Subcutaneous abdominal adipose tissue (tissue), 5 donors: ENCODE measurements around the gene PFDN1.

ENCODE experiments used
- H3K27ac ChIP-seq: one replicate; pipeline ENCODE4 v1.7.0; 2013; ENCODE audit warnings: low read depth, mild to moderate bottlenecking, inconsistent platforms, low read length, moderate library complexity
- H3K27me3 ChIP-seq, 5 donors: one replicate each; pipeline ENCODE4 v1.7.0; 2013; ENCODE audit warnings: low read length in 5 of 5, inconsistent platforms in 1 of 5; ENCODE audit not compliant: control insufficient read depth in 5 of 5, insufficient read depth in 4 of 5
- H3K36me3 ChIP-seq, 5 donors: one replicate each; pipeline ENCODE4 v1.7.0; 2013; ENCODE audit warnings: low read length in 5 of 5; ENCODE audit not compliant: control insufficient read depth in 5 of 5, insufficient read depth in 5 of 5
- H3K4me1 ChIP-seq, 5 donors: one replicate each; pipeline ENCODE4 v1.7.0; 2013; ENCODE audit warnings: low read length in 5 of 5, mild to moderate bottlenecking in 3 of 5, moderate library complexity in 1 of 5; ENCODE audit not compliant: control insufficient read depth in 5 of 5, insufficient read depth in 5 of 5
- H3K4me3 ChIP-seq, 5 donors: one replicate each; pipeline ENCODE4 v1.7.0; 2013; ENCODE audit warnings: low read length in 5 of 5, low read depth in 1 of 5
- H3K9ac ChIP-seq, 5 donors: one replicate each; pipeline ENCODE4 v1.7.0; 2013; ENCODE audit warnings: low read length in 5 of 5, mild to moderate bottlenecking in 4 of 5, moderate library complexity in 3 of 5
- H3K9me3 ChIP-seq, 5 donors: one replicate each; pipeline ENCODE4 v1.7.0; 2013; ENCODE audit warnings: low read length in 5 of 5; ENCODE audit not compliant: control insufficient read depth in 5 of 5
- donor health status: healthy.
- donor health status: healthy.
- donor health status: healthy.
- donor health status: healthy.
- donor health status: healthy.

Gene PFDN1

GRCh38 chr5:140287801-140288521 is 14.9 kb downstream of the PFDN1 start:
- no peak overlapping the region for H3K9ac ChIP-seq
- peaks cover 0 to 30% (median 7%) of the 10 kb centered on the region in 5 donors for H3K4me1 ChIP-seq
- no peak overlapping the region for H3K4me3 ChIP-seq
- H3K9me3 ChIP-seq: no peaks in the 10 kb centered on the region
- H3K36me3 ChIP-seq: peaks cover 0 to 2% (median 0%) of the 10 kb centered on the region in 5 donors
- H3K27ac ChIP-seq: no peak overlapping the region
- H3K27me3 ChIP-seq: no peaks in the 10 kb centered on the region

- no peak overlapping the region for H3K9ac ChIP-seq
- no peak overlapping the region for H3K4me3 ChIP-seq
- H3K27ac ChIP-seq: no peak overlapping the region
- peaks cover 0 to 2% (median 0%) of the 10 kb centered on the region in 5 donors for H3K36me3 ChIP-seq
- H3K4me1 ChIP-seq: peaks cover 0 to 22% (median 3%) of the 10 kb centered on the region in 5 donors
- no peaks in the 10 kb centered on the region for H3K27me3 ChIP-seq
- H3K9me3 ChIP-seq: no peaks in the 10 kb centered on the region
Observed at GRCh38 chr5:140286424-140286823, 16.5 kb downstream of the PFDN1 start.

GRCh38 chr5:140284013-140284412 is 18.9 kb downstream of the PFDN1 start:
- Histone ChIP-seq H3K36me3 (no peaks in the 10 kb centered on the region), H3K27me3 (no peaks in the 10 kb centered on the region)

GRCh38 chr5:140282266-140282665 is 20.6 kb downstream of the PFDN1 start:
- Histone ChIP-seq H3K4me3 (no peak overlapping the region), H3K4me1 (peaks cover 0 to 12% (median 3%) of the 10 kb centered on the region in 5 donors), H3K9me3 (no peaks in the 10 kb centered on the region), H3K27ac (no peak overlapping the region), H3K27me3 (no peaks in the 10 kb centered on the region), H3K9ac (no peak overlapping the region), H3K36me3 (peaks cover 0 to 2% (median 0%) of the 10 kb centered on the region in 5 donors)

More at GRCh38 chr5:140284013-140284412, 18.9 kb downstream of the PFDN1 start:
- Histone ChIP-seq H3K9ac (no peak overlapping the region), H3K9me3 (no peaks in the 10 kb centered on the region), H3K27ac (no peak overlapping the region), H3K4me3 (no peak overlapping the region), H3K4me1 (peaks cover 0 to 12% (median 3%) of the 10 kb centered on the region in 5 donors)

- H3K36me3 ChIP-seq: peaks cover 0 to 2% (median 0%) of the 10 kb centered on the region in 5 donors
- H3K4me1 ChIP-seq: peaks cover 2 to 12% (median 7%) of the 10 kb centered on the region in 5 donors
- H3K27me3 ChIP-seq: no peaks in the 10 kb centered on the region
- H3K27ac ChIP-seq: no peak overlapping the region
- H3K9me3 ChIP-seq: no peaks in the 10 kb centered on the region
- no peak overlapping the region for H3K4me3 ChIP-seq
- no peak overlapping the region for H3K9ac ChIP-seq
Observed at GRCh38 chr5:140275837-140276236, 27.1 kb downstream of the PFDN1 start.

GRCh38 chr5:140273401-140273877 is 29.5 kb downstream of the PFDN1 start:
- peak overlapping the region in 1 of 5 donors; percentile 17 for H3K4me3 ChIP-seq
- H3K27me3 ChIP-seq: no peaks in the 10 kb centered on the region
- peaks cover 0 to 2% (median 0%) of the 10 kb centered on the region in 5 donors for H3K36me3 ChIP-seq
- H3K9me3 ChIP-seq: no peaks in the 10 kb centered on the region
- peak overlapping the region in 1 of 5 donors; percentile 6 for H3K9ac ChIP-seq
- peaks cover 2 to 12% (median 7%) of the 10 kb centered on the region in 5 donors for H3K4me1 ChIP-seq
- H3K27ac ChIP-seq: peak overlapping the region; percentile 52

GRCh38 chr5:140270008-140270407 is 32.9 kb downstream of the PFDN1 start:
- H3K9ac ChIP-seq: no peak overlapping the region
- no peaks in the 10 kb centered on the region for H3K27me3 ChIP-seq
- no peaks in the 10 kb centered on the region for H3K9me3 ChIP-seq
- no peak overlapping the region for H3K4me3 ChIP-seq
- no peak overlapping the region for H3K27ac ChIP-seq
- peaks cover 0 to 6% (median 0%) of the 10 kb centered on the region in 5 donors for H3K36me3 ChIP-seq
- H3K4me1 ChIP-seq: peaks cover 5 to 18% (median 12%) of the 10 kb centered on the region in 5 donors

- no peaks in the 10 kb centered on the region for H3K27me3 ChIP-seq
- H3K27ac ChIP-seq: peak overlapping the region; percentile 50
- H3K4me3 ChIP-seq: no peak overlapping the region
- H3K36me3 ChIP-seq: peaks cover 0 to 7% (median 0%) of the 10 kb centered on the region in 5 donors
- H3K9ac ChIP-seq: no peak overlapping the region
- H3K9me3 ChIP-seq: no peaks in the 10 kb centered on the region
- peaks cover 0 to 13% (median 2%) of the 10 kb centered on the region in 5 donors for H3K4me1 ChIP-seq
Observed at GRCh38 chr5:140267559-140268018, 35.3 kb downstream of the PFDN1 start.

- no peak overlapping the region for H3K9ac ChIP-seq
- H3K4me3 ChIP-seq: no peak overlapping the region
- H3K27me3 ChIP-seq: no peaks in the 10 kb centered on the region
- peaks cover 0 to 13% (median 2%) of the 10 kb centered on the region in 5 donors for H3K4me1 ChIP-seq
- H3K9me3 ChIP-seq: no peaks in the 10 kb centered on the region
- H3K27ac ChIP-seq: peak overlapping the region; percentile 50
- peaks cover 0 to 9% (median 0%) of the 10 kb centered on the region in 5 donors for H3K36me3 ChIP-seq
Observed at GRCh38 chr5:140267201-140267540, 35.7 kb downstream of the PFDN1 start.

- no peak overlapping the region for H3K9ac ChIP-seq
Observed at GRCh38 chr5:140266471-140267200, 36.3 kb downstream of the PFDN1 start.

More at GRCh38 chr5:140266471-140267200, 36.3 kb downstream of the PFDN1 start:
- no peaks in the 10 kb centered on the region for H3K27me3 ChIP-seq
- H3K4me3 ChIP-seq: no peak overlapping the region
- no peaks in the 10 kb centered on the region for H3K9me3 ChIP-seq
- peaks cover 0 to 9% (median 0%) of the 10 kb centered on the region in 5 donors for H3K36me3 ChIP-seq
- H3K4me1 ChIP-seq: peaks cover 2 to 16% (median 2%) of the 10 kb centered on the region in 5 donors
- peak overlapping the region; percentile 50 for H3K27ac ChIP-seq
